Liver (tissue), 3 donors: ENCODE measurements around the gene PCBD1.

Source experiments
- GABPA ChIP-seq, 2 donors: IDR thresholded peaks in 1 of 2; conservative IDR thresholded peaks in 1 of 2; 2 replicates each; pipeline ENCODE4 v1.6.1; 2016; ENCODE audit warnings: antibody characterized with exemption in 2 of 2, mild to moderate bottlenecking in 1 of 2, moderate library complexity in 1 of 2
- JUND ChIP-seq, 2 donors: IDR thresholded peaks; 2 replicates each; pipeline ENCODE4 v1.6.1; 2016; ENCODE audit warnings: antibody characterized with exemption in 2 of 2
- TAF1 ChIP-seq: conservative IDR thresholded peaks from 2 replicates; pipeline ENCODE4 v1.6.1; 2016; ENCODE audit warnings: antibody characterized with exemption, mild to moderate bottlenecking
- YY1 ChIP-seq: IDR thresholded peaks from 2 replicates; pipeline ENCODE4 v1.6.1; 2016; ENCODE audit warnings: antibody characterized with exemption, mild to moderate bottlenecking
- TF ChIP-seq, protein P1 (sequence below): fragments of 150-350 bp; IDR thresholded peaks from 2 replicates; pipeline ENCODE4 v1.5.1; 2017; ENCODE audit warnings: improper control_type of control experiment, low read depth, low read length; ENCODE audit not compliant: missing input control
- TF ChIP-seq, protein P2 (sequence below): IDR thresholded peaks from 2 replicates; pipeline ENCODE4 v1.6.1; 2016; ENCODE audit warnings: antibody characterized with exemption
- TF ChIP-seq, protein P3 (sequence below): IDR thresholded peaks from 2 replicates; pipeline ENCODE4 v1.6.1; 2016; ENCODE audit warnings: antibody characterized with exemption, mild to moderate bottlenecking
- donor health status: healthy.
- donor health status: healthy.

DNA sequence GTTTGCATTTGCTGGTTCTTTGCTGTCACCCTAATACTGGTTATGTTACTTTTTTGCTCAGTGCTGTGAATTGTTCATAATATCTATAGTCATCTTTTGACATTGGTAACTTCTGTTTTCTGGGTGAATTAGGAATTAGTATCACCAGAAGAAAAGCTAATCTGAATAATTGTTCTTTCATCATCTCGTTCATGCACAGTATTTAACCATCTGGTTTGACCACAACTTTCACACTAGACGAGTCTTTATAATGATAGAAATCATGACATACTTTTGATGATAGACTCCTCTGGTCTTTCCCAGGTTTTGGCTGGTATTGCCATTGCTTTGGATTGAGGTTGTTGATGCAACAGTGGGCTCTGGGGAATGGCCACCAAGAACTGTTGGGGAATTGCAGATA is 47.5 kb downstream of the PCBD1 start:
- TF ChIP-seq, protein P1, sequence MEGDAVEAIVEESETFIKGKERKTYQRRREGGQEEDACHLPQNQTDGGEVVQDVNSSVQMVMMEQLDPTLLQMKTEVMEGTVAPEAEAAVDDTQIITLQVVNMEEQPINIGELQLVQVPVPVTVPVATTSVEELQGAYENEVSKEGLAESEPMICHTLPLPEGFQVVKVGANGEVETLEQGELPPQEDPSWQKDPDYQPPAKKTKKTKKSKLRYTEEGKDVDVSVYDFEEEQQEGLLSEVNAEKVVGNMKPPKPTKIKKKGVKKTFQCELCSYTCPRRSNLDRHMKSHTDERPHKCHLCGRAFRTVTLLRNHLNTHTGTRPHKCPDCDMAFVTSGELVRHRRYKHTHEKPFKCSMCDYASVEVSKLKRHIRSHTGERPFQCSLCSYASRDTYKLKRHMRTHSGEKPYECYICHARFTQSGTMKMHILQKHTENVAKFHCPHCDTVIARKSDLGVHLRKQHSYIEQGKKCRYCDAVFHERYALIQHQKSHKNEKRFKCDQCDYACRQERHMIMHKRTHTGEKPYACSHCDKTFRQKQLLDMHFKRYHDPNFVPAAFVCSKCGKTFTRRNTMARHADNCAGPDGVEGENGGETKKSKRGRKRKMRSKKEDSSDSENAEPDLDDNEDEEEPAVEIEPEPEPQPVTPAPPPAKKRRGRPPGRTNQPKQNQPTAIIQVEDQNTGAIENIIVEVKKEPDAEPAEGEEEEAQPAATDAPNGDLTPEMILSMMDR = no peak
- TF ChIP-seq, protein P2, sequence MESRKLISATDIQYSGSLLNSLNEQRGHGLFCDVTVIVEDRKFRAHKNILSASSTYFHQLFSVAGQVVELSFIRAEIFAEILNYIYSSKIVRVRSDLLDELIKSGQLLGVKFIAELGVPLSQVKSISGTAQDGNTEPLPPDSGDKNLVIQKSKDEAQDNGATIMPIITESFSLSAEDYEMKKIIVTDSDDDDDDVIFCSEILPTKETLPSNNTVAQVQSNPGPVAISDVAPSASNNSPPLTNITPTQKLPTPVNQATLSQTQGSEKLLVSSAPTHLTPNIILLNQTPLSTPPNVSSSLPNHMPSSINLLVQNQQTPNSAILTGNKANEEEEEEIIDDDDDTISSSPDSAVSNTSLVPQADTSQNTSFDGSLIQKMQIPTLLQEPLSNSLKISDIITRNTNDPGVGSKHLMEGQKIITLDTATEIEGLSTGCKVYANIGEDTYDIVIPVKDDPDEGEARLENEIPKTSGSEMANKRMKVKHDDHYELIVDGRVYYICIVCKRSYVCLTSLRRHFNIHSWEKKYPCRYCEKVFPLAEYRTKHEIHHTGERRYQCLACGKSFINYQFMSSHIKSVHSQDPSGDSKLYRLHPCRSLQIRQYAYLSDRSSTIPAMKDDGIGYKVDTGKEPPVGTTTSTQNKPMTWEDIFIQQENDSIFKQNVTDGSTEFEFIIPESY = no peak
- TF ChIP-seq JUND (IDR thresholded peaks at IDR 0.05) = no peak
- no peak for TF ChIP-seq TAF1
- no peak for TF ChIP-seq YY1
- TF ChIP-seq, protein P3, sequence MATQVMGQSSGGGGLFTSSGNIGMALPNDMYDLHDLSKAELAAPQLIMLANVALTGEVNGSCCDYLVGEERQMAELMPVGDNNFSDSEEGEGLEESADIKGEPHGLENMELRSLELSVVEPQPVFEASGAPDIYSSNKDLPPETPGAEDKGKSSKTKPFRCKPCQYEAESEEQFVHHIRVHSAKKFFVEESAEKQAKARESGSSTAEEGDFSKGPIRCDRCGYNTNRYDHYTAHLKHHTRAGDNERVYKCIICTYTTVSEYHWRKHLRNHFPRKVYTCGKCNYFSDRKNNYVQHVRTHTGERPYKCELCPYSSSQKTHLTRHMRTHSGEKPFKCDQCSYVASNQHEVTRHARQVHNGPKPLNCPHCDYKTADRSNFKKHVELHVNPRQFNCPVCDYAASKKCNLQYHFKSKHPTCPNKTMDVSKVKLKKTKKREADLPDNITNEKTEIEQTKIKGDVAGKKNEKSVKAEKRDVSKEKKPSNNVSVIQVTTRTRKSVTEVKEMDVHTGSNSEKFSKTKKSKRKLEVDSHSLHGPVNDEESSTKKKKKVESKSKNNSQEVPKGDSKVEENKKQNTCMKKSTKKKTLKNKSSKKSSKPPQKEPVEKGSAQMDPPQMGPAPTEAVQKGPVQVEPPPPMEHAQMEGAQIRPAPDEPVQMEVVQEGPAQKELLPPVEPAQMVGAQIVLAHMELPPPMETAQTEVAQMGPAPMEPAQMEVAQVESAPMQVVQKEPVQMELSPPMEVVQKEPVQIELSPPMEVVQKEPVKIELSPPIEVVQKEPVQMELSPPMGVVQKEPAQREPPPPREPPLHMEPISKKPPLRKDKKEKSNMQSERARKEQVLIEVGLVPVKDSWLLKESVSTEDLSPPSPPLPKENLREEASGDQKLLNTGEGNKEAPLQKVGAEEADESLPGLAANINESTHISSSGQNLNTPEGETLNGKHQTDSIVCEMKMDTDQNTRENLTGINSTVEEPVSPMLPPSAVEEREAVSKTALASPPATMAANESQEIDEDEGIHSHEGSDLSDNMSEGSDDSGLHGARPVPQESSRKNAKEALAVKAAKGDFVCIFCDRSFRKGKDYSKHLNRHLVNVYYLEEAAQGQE = no peak
- no peak for TF ChIP-seq GABPA (IDR thresholded peaks at IDR 0.05 in 1 of 2, conservative IDR thresholded peaks at IDR 0.05 in 1 of 2)
